Subcutaneous adipose tissue (tissue), 4 donors: ENCODE data around the gene ANKS1B. TPM values are rescaled to one million over a fixed set of nuclear protein-coding genes. Genes with fewer than 3 reads are reported as not detected.

Source experiments
- CTCF ChIP-seq: fragments of 450-650 bp; IDR thresholded peaks from one replicate; pipeline ENCODE4 v1.5.1; 2016; ENCODE audit warnings: low read depth, mild to moderate bottlenecking, control low read depth, antibody characterized with exemption, moderate library complexity
- total RNA-seq, 4 donors: library from RNA; depleted of rRNA; stranded (reverse); fragments of >200 nt; gene quantifications; one replicate each; pipeline ENCODE4 v1.1.0, GENCODE V29; 2016

ANKS1B gene
- total RNA-seq, 4 donors from 2014 or later: 4.5 to 15.4 (median 10.1) TPM

- TF ChIP-seq CTCF: no peak
These were observed 534.6 kb downstream of the ANKS1B start for GRCh38 chr12:99450036-99450630.

- no peak for TF ChIP-seq CTCF
These were observed 539.8 kb downstream of the ANKS1B start for GRCh38 chr12:99444859-99445316.

- TF ChIP-seq CTCF: no peak
These were observed 542.0 kb downstream of the ANKS1B start for GRCh38 chr12:99442758-99443157.

- no peak for TF ChIP-seq CTCF
These were observed 545.3 kb downstream of the ANKS1B start for GRCh38 chr12:99439399-99439798.

- TF ChIP-seq CTCF: no peak
These were observed 548.2 kb downstream of the ANKS1B start for GRCh38 chr12:99436584-99436983.

- no peak for TF ChIP-seq CTCF
These were observed 549.5 kb downstream of the ANKS1B start for GRCh38 chr12:99435095-99435791.

GRCh38 chr12:99433155-99433554 lies 551.6 kb downstream of the ANKS1B start:
- TF ChIP-seq CTCF: no peak
